Ovary (tissue), 3 donors: ENCODE results near the gene LCNL1.

Source experiments
- CTCF ChIP-seq, 3 donors: fragments of 450-650 bp in 2 of 3; fragments of 200-600 bp in 1 of 3; IDR thresholded peaks; one replicate each; pipeline versions ENCODE4 v1.5.1 to v1.8.0; 2016 to 2022; ENCODE audit warnings: antibody characterized with exemption in 3 of 3, mild to moderate bottlenecking in 1 of 3
- EP300 ChIP-seq: sonication (generic); formaldehyde crosslinking; IDR thresholded peaks from one replicate; pipeline ENCODE4 v1.6.1; 2017; ENCODE audit warnings: antibody characterized with exemption
- donor health status: DM: no; HTN: no; CAD: no.

DNA sequence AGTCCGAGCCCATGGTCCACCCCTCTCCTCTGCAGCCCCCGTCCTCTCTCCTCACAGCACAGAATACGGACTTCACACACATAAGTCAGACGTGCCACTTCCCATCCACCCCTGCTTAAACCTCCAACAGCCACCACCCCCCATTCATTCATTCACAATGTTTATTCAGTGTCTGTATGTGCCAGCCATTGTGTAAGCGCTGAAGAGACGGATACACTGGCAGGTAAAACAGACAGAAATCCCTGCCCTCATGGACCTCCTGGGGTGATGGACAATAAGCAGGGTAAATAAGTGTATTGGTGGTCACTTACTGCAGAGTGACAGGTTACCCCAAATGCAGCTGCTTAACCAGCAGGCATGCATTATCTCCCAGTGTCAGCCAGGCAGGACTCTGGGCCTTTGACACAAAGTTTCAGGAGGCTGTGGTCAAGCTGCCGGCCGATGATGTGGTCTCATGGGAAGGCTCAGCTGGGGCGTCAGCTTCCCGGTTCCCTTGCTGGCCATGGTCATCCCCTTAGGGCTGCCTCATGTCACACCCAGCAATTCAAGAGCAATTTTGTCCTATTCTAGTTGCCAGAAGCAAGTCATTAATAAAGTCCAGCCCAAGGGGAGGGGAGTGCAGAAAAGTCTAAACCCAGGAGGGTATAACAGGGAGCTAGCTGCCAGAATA, 7.6 kb downstream of the LCNL1 start:
- TF ChIP-seq CTCF (IDR thresholded peaks at IDR 0.05) (no peak), EP300 (no peak)
